HEK293 (cell line): ENCODE data around the gene MEGF6.

Source experiments
- CTCF ChIA-PET: fragments of 350-600 bp; formaldehyde crosslinking; extraction: SDS; loops from one replicate; lab custom pipeline; 2021; ENCODE audit warnings: antibody characterized with exemption; lab: Yijun Ruan, JAX
- POLR2A ChIA-PET: fragments of 300-600 bp; formaldehyde crosslinking; extraction: SDS; loops from one replicate; lab custom pipeline; 2020; ENCODE audit warnings: antibody characterized with exemption, inconsistent platforms; lab: Yijun Ruan, JAX
- H3K27ac ChIP-seq: fragments of 200-500 bp; sonication (Bioruptor generic); 2 replicates; pipeline ENCODE4 v1.5.1; 2014; ENCODE audit warnings: low read depth, low read length, control low read depth, inconsistent platforms; ENCODE audit errors: extremely low read depth
- H3K36me3 ChIP-seq, 2 experiments: fragments of 200-500 bp in 1 of 2; sonication (Bioruptor generic) in 1 of 2; 1 replicate in 1 of 2; 2 replicates in 1 of 2; pipeline ENCODE4 v1.5.1; 2014 to 2017; ENCODE audit warnings: inconsistent platforms in 2 of 2, low read length in 2 of 2; ENCODE audit not compliant: control insufficient read depth in 2 of 2, insufficient read depth in 1 of 2
- H3K4me1 ChIP-seq: fragments of 200-500 bp; sonication (Bioruptor generic); 2 replicates; pipeline ENCODE4 v1.5.1; 2014; ENCODE audit warnings: mild to moderate bottlenecking, low read length, inconsistent platforms; ENCODE audit not compliant: control insufficient read depth, insufficient read depth
- H3K4me3 ChIP-seq: 2 replicates; pipeline ENCODE4 v1.5.1; 2011; ENCODE audit warnings: low read depth, mild to moderate bottlenecking, control low read depth, low read length, moderate library complexity
- H3K9me3 ChIP-seq: fragments of 200-500 bp; sonication (Bioruptor generic); 2 replicates; pipeline ENCODE4 v1.5.1; 2014; ENCODE audit warnings: low read depth, low read length, inconsistent platforms; ENCODE audit not compliant: control insufficient read depth, insufficient read depth
- GLIS1 ChIP-seq: fragments of 450-650 bp; formaldehyde crosslinking; IDR thresholded peaks from 2 replicates; pipeline ENCODE4 v1.5.1; 2016; ENCODE audit warnings: missing biosample characterization, missing genetic modification characterization
- KLF1 ChIP-seq: fragments of 450-650 bp; formaldehyde crosslinking; IDR thresholded peaks from 2 replicates; pipeline ENCODE4 v1.5.1; 2016; ENCODE audit warnings: missing biosample characterization, missing genetic modification characterization
- OVOL3 ChIP-seq: fragments of 450-650 bp; formaldehyde crosslinking; IDR thresholded peaks from 2 replicates; pipeline ENCODE4 v1.5.1; 2016; ENCODE audit warnings: missing biosample characterization, missing genetic modification characterization
- YY2 ChIP-seq: fragments of 450-650 bp; formaldehyde crosslinking; IDR thresholded peaks from 2 replicates; pipeline ENCODE4 v1.5.1; 2016; ENCODE audit warnings: missing biosample characterization, missing genetic modification characterization
- ZBTB1 ChIP-seq: fragments of 450-650 bp; formaldehyde crosslinking; IDR thresholded peaks from 2 replicates; pipeline ENCODE4 v1.5.1; 2016; ENCODE audit warnings: missing biosample characterization, missing genetic modification characterization
- ZIC2 ChIP-seq: fragments of 450-650 bp; formaldehyde crosslinking; IDR thresholded peaks from 2 replicates; pipeline ENCODE4 v1.5.1; 2016; ENCODE audit warnings: missing biosample characterization, missing genetic modification characterization
- ZNF24 ChIP-seq: fragments of 450-650 bp; formaldehyde crosslinking; IDR thresholded peaks from 2 replicates; pipeline ENCODE4 v1.5.1; 2016; ENCODE audit warnings: missing biosample characterization, missing genetic modification characterization
- ZNF324 ChIP-seq: fragments of 450-650 bp; formaldehyde crosslinking; IDR thresholded peaks from 2 replicates; pipeline ENCODE4 v1.5.1; 2016; ENCODE audit warnings: missing biosample characterization, missing genetic modification characterization
- ZNF501 ChIP-seq: fragments of 450-650 bp; formaldehyde crosslinking; IDR thresholded peaks from 2 replicates; pipeline ENCODE4 v1.5.1; 2016; ENCODE audit warnings: missing biosample characterization, missing genetic modification characterization
- TF ChIP-seq, protein P1 (sequence below): fragments of 450-650 bp; formaldehyde crosslinking; IDR thresholded peaks from 2 replicates; pipeline ENCODE4 v1.5.1; 2016; ENCODE audit warnings: missing biosample characterization, missing genetic modification characterization
- TF ChIP-seq, protein P2 (sequence below): fragments of 450-650 bp; formaldehyde crosslinking; IDR thresholded peaks from 2 replicates; pipeline ENCODE4 v1.5.1; 2016; ENCODE audit warnings: missing biosample characterization, missing genetic modification characterization

Gene MEGF6

DNA sequence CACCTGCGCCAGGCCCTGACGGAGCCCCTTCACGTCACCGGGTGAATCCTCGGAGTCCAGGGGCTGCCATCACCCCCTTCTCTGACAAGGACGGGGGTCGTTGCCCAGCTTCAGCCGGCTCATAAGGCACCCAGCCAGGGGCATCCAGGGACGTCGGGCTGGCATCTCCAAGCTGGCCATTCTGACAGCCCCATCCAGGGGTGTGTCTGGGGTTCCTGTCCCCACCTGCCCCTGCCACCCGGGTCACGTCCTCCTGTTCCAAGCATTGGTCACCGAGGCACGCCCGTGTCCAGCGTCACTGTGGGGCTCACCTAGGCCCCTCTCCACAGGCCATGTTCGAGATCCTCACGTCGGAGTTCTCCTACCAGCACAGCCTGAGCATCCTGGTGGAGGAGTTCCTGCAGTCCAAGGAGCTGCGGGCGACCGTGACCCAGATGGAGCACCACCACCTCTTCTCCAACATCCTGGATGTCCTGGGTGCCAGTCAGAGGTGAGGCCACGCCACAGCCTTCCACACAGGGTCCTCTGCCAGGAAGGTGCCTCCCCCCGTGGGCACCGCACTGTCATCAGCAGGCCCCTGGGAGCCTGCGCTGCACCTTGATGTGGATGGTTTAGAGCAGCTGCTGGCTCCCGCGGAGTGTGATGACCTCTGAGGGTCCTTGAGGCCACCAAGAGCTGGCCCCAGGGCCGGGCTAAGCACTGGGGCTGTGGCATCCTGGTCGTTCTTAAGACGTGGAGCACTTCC, 142.0 kb downstream of the MEGF6 start (continued):
- TF ChIP-seq ZNF24 (tag by site-specific recombination) (no peak), ZBTB1 (tag by site-specific recombination) (no peak), ZNF501 (tag by site-specific recombination) (no peak), YY2 (tag by site-specific recombination) (no peak)
- TF ChIP-seq, protein P1, sequence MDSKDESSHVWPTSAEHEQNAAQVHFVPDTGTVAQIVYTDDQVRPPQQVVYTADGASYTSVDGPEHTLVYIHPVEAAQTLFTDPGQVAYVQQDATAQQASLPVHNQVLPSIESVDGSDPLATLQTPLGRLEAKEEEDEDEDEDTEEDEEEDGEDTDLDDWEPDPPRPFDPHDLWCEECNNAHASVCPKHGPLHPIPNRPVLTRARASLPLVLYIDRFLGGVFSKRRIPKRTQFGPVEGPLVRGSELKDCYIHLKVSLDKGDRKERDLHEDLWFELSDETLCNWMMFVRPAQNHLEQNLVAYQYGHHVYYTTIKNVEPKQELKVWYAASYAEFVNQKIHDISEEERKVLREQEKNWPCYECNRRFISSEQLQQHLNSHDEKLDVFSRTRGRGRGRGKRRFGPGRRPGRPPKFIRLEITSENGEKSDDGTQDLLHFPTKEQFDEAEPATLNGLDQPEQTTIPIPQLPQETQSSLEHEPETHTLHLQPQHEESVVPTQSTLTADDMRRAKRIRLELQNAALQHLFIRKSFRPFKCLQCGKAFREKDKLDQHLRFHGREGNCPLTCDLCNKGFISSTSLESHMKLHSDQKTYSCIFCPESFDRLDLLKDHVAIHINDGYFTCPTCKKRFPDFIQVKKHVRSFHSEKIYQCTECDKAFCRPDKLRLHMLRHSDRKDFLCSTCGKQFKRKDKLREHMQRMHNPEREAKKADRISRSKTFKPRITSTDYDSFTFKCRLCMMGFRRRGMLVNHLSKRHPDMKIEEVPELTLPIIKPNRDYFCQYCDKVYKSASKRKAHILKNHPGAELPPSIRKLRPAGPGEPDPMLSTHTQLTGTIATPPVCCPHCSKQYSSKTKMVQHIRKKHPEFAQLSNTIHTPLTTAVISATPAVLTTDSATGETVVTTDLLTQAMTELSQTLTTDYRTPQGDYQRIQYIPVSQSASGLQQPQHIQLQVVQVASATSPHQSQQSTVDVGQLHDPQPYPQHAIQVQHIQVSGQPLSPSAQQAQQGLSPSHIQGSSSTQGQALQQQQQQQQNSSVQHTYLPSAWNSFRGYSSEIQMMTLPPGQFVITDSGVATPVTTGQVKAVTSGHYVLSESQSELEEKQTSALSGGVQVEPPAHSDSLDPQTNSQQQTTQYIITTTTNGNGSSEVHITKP: no peak

DNA sequence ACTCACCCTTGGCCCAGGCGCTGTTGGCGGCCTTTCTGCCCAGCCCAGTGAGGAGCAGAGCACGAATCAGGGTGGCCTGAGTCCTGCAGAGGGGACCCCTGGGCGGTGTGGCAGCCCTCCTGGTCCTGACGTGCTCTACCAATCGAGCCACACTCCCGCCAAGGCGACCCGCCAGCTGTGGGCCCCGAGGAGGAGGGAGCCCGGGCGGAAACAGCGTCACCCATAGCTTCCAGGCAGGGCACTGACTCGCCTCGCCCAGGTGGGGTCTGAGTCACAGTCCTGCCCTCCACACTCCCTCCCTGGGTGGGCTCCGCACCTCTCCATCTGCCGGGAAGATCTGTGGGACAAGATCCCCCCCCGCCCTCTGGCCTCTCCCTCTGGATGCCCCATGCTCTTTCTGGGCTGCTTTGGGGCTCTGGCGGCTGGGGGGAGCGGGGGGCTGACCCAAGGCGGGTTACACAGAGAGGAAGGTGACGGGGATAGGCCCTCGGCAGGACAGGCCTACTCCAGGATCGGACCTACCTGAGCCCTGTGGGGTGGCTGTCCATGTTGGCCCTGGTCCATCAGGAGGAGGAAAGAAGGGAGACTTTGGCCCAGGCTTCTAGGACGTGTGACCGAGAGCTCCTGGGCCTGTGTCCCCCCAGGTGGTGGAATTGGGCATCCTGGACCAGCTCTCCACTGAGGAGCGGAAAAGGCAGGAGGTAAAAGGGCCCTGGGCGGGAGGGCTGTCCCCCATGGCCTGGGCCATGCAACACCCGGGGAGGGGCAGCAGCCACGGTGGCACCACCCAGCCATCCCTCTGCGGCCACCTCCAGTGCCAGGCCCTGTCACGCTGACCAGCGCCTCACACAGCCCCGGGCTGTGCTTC, 142.8 kb downstream of the MEGF6 start:
- TF ChIP-seq, protein P2, sequence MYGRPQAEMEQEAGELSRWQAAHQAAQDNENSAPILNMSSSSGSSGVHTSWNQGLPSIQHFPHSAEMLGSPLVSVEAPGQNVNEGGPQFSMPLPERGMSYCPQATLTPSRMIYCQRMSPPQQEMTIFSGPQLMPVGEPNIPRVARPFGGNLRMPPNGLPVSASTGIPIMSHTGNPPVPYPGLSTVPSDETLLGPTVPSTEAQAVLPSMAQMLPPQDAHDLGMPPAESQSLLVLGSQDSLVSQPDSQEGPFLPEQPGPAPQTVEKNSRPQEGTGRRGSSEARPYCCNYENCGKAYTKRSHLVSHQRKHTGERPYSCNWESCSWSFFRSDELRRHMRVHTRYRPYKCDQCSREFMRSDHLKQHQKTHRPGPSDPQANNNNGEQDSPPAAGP: peak; percentile 79
- TF ChIP-seq ZNF501 (tag by site-specific recombination) (no peak), GLIS1 (tag by site-specific recombination) (peak; percentile 44), KLF1 (tag by site-specific recombination) (peak; percentile 70)
- no peak overlapping the region for H3K4me3 ChIP-seq
- H3K9me3 ChIP-seq: no peaks in the 10 kb centered on the region
- H3K27ac ChIP-seq: no peak overlapping the region
- ChIA-PET POLR2A (no interaction called here), CTCF (interaction anchor here (0.6 to 1.5 kb wide), 2 partner anchors 40 to 153 kb away, joined by 3 to 4 read pairs; no protein-coding TSS in a partner anchor)
- peaks cover 0 to 5% of the 10 kb centered on the region in 2 experiments; a peak in 1 of 3 replicates for H3K36me3 ChIP-seq
- no peaks in the 10 kb centered on the region for H3K4me1 ChIP-seq

DNA sequence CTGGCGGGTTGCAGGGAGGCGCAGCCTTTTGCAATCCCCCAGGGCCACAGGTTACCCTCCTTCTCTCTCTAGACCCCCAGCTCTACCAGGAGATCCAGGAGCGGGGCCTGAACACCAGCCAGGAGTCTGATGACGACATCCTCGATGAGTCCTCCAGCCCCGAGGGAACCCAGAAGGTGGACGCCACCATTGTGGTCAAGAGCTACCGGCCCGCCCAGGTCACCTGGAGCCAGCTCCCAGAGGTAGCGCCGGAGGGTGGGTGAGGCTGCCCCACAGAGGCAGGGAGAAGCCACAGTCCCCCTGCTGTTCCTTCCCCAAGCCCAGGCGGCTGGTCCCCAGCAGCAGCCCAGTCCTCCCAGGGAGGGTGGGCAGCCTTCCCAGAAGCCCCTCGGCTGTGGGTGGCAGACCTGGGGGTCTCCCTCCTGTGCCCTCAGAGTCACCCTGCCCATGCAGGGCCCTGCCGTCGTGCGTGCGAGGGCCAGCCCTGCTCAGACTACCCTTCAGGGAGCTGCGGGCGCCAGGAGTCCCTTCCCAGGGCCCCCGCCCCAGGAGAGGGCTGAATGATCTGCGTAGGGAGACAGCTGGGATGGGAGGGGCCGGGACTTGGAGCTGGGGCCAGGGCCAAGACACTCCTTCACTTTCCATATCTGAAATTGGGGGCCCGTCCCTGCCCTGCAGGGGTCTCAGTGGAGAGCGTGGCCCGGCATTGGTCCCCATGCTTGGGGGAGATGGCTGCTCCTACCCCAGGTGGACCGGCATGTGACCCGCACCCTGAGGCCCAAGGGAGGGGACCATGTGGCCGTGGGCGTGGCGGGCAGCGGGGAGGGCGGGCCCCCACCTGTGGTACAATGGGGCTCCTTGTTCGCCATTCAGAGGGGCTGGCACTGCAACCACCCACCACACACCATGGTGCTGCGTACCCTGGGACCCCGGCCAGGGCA, 143.9 kb downstream of the MEGF6 start:
- CTCF ChIA-PET: interaction anchor here (1.5 kb wide), 2 partner anchors 24 to 151 kb away, joined by 3 to 4 read pairs; no protein-coding TSS in a partner anchor
- peaks cover 0 to 5% of the 10 kb centered on the region in 2 experiments; a peak in 1 of 3 replicates for H3K36me3 ChIP-seq
- H3K4me3 ChIP-seq: no peak overlapping the region
- no peaks in the 10 kb centered on the region for H3K4me1 ChIP-seq
- no peak overlapping the region for H3K27ac ChIP-seq
- H3K9me3 ChIP-seq: no peaks in the 10 kb centered on the region
- TF ChIP-seq ZNF324 (tag by site-specific recombination) (no peak), KLF1 (tag by site-specific recombination) (peak; percentile 61), OVOL3 (tag by site-specific recombination) (no peak), ZIC2 (tag by site-specific recombination) (0 out of 2 replicates have a peak, but pooled peaks have one; percentile 15)
- POLR2A ChIA-PET: no interaction called here
